ENCODE results near the gene FRMD4B. TPM values are rescaled to one million over a fixed set of nuclear protein-coding genes. Genes with fewer than 3 reads are reported as not detected.
A peak's percentile ranks its signal among the peaks of the same experiment; 100 is the strongest.

The FRMD4B gene
- total RNA-seq, 2 experiments from 2014 or later = 8.3 to 8.9 TPM

GRCh38 chr3:69389520-69390248 is 3.8 kb upstream of the FRMD4B start:
- H3K4me1 Mint-ChIP-seq = peaks cover 4% of the 10 kb centered on the region
- no peak for DNase-seq
- no peaks in the 10 kb centered on the region for H3K9me3 Mint-ChIP-seq
- no peak overlapping the region for H3K4me3 Mint-ChIP-seq
- H3K27ac Mint-ChIP-seq = no peak overlapping the region
- POLR2A ChIA-PET = no interaction called here
- peaks cover 48% of the 10 kb centered on the region for H3K27me3 Mint-ChIP-seq
- H3K36me3 Mint-ChIP-seq = no peaks in the 10 kb centered on the region
- no peak for ATAC-seq (ENCODE audit: low read depth)

DNA sequence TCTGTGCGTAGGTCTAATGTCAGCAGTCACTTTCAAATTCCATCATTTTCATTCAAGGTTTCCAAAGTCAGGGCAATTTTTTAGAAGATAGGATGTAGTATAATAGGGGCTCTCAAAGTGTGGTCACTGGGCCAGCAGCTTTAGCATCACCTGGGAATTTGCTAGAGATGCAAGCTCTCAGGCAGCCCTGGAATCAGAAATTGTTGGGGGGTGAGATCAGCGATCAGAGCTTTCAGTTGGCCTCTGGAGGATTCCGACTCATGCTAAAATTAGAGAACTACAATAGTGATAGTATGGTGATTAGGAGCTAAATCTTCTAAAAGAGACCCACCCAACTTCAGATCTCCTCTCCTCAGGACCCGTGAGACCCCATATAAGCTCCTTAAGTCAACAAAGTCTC is 2.4 kb upstream of the FRMD4B start:
- ATAC-seq (ENCODE audit: low read depth) (no peak), DNase-seq (no peak)
- Mint-ChIP-seq H3K27ac (no peak overlapping the region), H3K4me3 (no peak overlapping the region), H3K36me3 (no peaks in the 10 kb centered on the region), H3K4me1 (peaks cover 4% of the 10 kb centered on the region), H3K27me3 (peaks cover 60% of the 10 kb centered on the region), H3K9me3 (no peaks in the 10 kb centered on the region)
- POLR2A ChIA-PET = no interaction called here

DNA sequence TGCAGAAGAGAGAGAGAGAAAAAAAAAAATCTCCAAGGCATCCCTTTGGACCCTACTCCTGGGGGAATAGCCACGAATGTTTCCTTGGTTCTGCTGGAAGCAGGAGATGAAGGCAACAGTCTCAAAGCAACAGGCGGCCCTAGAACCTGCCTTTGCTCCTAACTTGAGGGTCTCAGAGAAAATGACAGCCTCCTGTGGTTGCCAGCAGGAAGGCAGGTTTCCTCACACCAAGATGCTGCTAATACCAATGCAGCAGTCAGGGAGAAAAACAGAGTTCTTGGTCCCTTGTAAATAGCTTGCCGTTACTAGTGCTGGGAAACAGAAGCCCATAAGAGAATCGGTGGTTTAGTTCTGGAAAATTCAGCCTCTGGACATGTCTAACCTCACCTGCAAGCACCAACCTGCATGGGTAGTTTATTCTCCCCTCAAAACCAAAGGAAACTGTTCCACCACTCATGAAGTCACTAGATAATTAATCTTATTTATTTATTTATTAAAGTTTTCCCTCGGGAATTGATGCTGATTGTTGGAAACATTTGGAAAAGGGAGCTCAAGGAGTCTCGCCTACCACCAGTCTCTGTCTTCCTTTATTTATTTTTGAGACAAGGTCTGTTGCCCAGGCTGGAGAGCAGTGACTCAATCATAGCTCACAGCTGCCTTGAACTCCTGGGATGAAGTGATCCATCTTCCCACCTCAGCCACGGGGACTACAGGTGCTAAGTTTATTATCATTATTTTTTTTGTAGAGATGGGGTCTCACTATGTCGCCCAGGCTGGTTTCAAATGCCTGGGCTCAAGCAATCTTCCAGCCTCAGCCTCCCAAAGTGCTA is 883 bp upstream of the FRMD4B start:
- no peak for DNase-seq
- H3K36me3 Mint-ChIP-seq = no peaks in the 10 kb centered on the region
- no peaks in the 10 kb centered on the region for H3K9me3 Mint-ChIP-seq
- ATAC-seq (ENCODE audit: low read depth) = no peak
- H3K4me3 Mint-ChIP-seq = peak overlapping the region; percentile 69
- POLR2A ChIA-PET = no interaction called here
- H3K4me1 Mint-ChIP-seq = peaks cover 4% of the 10 kb centered on the region
- H3K27me3 Mint-ChIP-seq = peaks cover 62% of the 10 kb centered on the region
- no peak overlapping the region for H3K27ac Mint-ChIP-seq

GRCh38 chr3:69385123-69385722 is 665 bp downstream of the FRMD4B start:
- peak overlapping the region; percentile 69 for H3K4me3 Mint-ChIP-seq
- no peak for ATAC-seq (ENCODE audit: low read depth)

GRCh38 chr3:69384326-69384725 is 1.6 kb downstream of the FRMD4B start:
- no peak for DNase-seq
- Mint-ChIP-seq H3K36me3 (no peaks in the 10 kb centered on the region), H3K9me3 (no peaks in the 10 kb centered on the region), H3K4me1 (peaks cover 4% of the 10 kb centered on the region), H3K27ac (no peak overlapping the region), H3K27me3 (peaks cover 78% of the 10 kb centered on the region), H3K4me3 (no peak overlapping the region)
- POLR2A ChIA-PET = no interaction called here
- no peak for ATAC-seq (ENCODE audit: low read depth)

More at GRCh38 chr3:69385123-69385722, 665 bp downstream of the FRMD4B start:
- DNase-seq = no peak
- H3K27me3 Mint-ChIP-seq = peaks cover 73% of the 10 kb centered on the region
- POLR2A ChIA-PET = no interaction called here
- no peaks in the 10 kb centered on the region for H3K9me3 Mint-ChIP-seq
- H3K4me1 Mint-ChIP-seq = peaks cover 4% of the 10 kb centered on the region
- no peaks in the 10 kb centered on the region for H3K36me3 Mint-ChIP-seq
- H3K27ac Mint-ChIP-seq = no peak overlapping the region

DNA sequence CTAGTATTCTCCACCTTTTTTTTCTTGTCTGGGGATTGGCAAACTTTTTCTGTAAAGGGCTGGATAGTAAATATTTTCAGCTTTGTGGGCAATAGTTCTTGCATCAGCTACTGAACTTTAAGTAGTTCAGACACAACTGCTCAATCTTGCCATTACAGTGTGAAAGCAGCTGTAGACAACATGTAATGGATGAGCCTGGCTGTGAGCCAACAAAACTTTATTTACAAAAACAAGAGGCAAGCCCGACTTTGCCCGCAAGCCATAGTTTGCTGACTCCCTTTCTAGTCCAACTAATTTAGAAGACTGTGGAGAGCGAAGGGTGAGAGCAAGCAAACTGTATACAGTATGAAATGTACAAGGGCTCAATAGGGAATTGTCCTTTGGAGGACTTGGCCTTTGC is 6.2 kb downstream of the FRMD4B start:
- no peak overlapping the region for H3K27ac Mint-ChIP-seq
- H3K36me3 Mint-ChIP-seq = no peaks in the 10 kb centered on the region
- H3K9me3 Mint-ChIP-seq = peaks cover 2% of the 10 kb centered on the region
- POLR2A ChIA-PET = no interaction called here
- DNase-seq (no peak), ATAC-seq (ENCODE audit: low read depth) (no peak)
- H3K4me1 Mint-ChIP-seq = no peaks in the 10 kb centered on the region
- peaks cover 51% of the 10 kb centered on the region for H3K27me3 Mint-ChIP-seq
- no peak overlapping the region for H3K4me3 Mint-ChIP-seq

- Mint-ChIP-seq H3K4me1 (no peaks in the 10 kb centered on the region), H3K27me3 (peaks cover 43% of the 10 kb centered on the region), H3K9me3 (peaks cover 4% of the 10 kb centered on the region), H3K36me3 (no peaks in the 10 kb centered on the region), H3K4me3 (no peak overlapping the region), H3K27ac (no peak overlapping the region)
- DNase-seq (no peak), ATAC-seq (ENCODE audit: low read depth) (no peak)
- POLR2A ChIA-PET = no interaction called here
Observed at GRCh38 chr3:69378112-69378802, 7.6 kb downstream of the FRMD4B start.

GRCh38 chr3:69377262-69377661 is 8.6 kb downstream of the FRMD4B start:
- peaks cover 4% of the 10 kb centered on the region for H3K9me3 Mint-ChIP-seq
- DNase-seq = no peak
- H3K4me1 Mint-ChIP-seq = no peaks in the 10 kb centered on the region
- no peak overlapping the region for H3K4me3 Mint-ChIP-seq
- H3K27ac Mint-ChIP-seq = no peak overlapping the region
- no peak for ATAC-seq (ENCODE audit: low read depth)
- POLR2A ChIA-PET = no interaction called here
- peaks cover 46% of the 10 kb centered on the region for H3K27me3 Mint-ChIP-seq
- H3K36me3 Mint-ChIP-seq = no peaks in the 10 kb centered on the region

- H3K4me3 Mint-ChIP-seq = no peak overlapping the region
- H3K4me1 Mint-ChIP-seq = no peaks in the 10 kb centered on the region
- peaks cover 42% of the 10 kb centered on the region for H3K27me3 Mint-ChIP-seq
- no peak for ATAC-seq (ENCODE audit: low read depth)
- DNase-seq = no peak
- H3K9me3 Mint-ChIP-seq = peaks cover 4% of the 10 kb centered on the region
- no peak overlapping the region for H3K27ac Mint-ChIP-seq
- POLR2A ChIA-PET = no interaction called here
- no peaks in the 10 kb centered on the region for H3K36me3 Mint-ChIP-seq
Observed at GRCh38 chr3:69376731-69377130, 9.2 kb downstream of the FRMD4B start.

GRCh38 chr3:69371816-69372215 is 14.1 kb downstream of the FRMD4B start:
- Mint-ChIP-seq H3K36me3 (no peaks in the 10 kb centered on the region), H3K9me3 (peaks cover 4% of the 10 kb centered on the region), H3K4me1 (peaks cover 24% of the 10 kb centered on the region), H3K27me3 (peaks cover 22% of the 10 kb centered on the region), H3K4me3 (no peak overlapping the region), H3K27ac (no peak overlapping the region)
- POLR2A ChIA-PET = no interaction called here
- DNase-seq (no peak), ATAC-seq (ENCODE audit: low read depth) (no peak)

- DNase-seq = no peak
- H3K27ac Mint-ChIP-seq = no peak overlapping the region
- H3K27me3 Mint-ChIP-seq = peaks cover 17% of the 10 kb centered on the region
- peaks cover 24% of the 10 kb centered on the region for H3K4me1 Mint-ChIP-seq
- no peak overlapping the region for H3K4me3 Mint-ChIP-seq
- POLR2A ChIA-PET = no interaction called here
- H3K9me3 Mint-ChIP-seq = peaks cover 3% of the 10 kb centered on the region
- no peak for ATAC-seq (ENCODE audit: low read depth)
- H3K36me3 Mint-ChIP-seq = no peaks in the 10 kb centered on the region
Observed at GRCh38 chr3:69370901-69371301, 15.0 kb downstream of the FRMD4B start.

DNA sequence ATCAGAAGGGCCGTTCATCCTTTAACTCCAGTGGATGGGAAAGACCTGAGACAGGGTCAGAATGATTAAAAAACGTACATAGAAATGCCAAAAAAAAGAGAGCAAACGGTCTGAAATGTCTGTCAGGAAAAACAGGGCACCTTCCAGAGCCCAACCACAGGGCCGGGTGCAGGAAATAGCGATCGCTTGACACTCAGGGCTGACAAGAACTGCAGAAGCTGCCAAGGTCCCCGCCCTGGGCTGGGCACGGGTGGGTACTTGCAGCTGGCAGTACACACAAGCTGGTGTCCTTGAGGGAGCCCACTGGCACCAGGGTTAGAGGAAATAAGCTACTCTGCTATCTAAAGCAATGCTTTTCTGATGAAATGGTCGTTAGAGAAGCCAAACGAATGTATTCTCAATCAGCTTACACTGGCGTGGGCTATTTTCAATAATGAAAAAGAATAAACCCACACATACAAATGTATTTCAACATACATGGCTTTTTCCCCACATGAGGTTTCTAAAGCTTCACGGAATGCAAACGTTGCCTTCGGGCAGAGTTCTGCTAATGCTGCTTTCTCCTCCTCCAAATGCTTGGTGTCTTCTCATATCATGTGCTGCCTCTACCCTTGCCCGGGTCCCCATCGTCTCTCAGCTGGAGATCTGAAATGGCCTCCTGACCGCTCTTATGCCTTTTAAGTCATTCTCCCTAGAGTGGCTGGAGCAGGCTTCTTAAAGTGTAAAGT is 15.6 kb downstream of the FRMD4B start:
- ATAC-seq (ENCODE audit: low read depth) = no peak
- Mint-ChIP-seq H3K36me3 (no peaks in the 10 kb centered on the region), H3K9me3 (peaks cover 3% of the 10 kb centered on the region), H3K27me3 (peaks cover 17% of the 10 kb centered on the region), H3K4me3 (peak overlapping the region; percentile 10), H3K27ac (no peak overlapping the region), H3K4me1 (peaks cover 24% of the 10 kb centered on the region)
- DNase-seq = no peak
- POLR2A ChIA-PET = no interaction called here

Data from activated naive CD8-positive, alpha-beta T cell treated with anti-CD3 and anti-CD28 coated beads, Interleukin-2, amount 10 ng/mL, durations not matched to agents 7 days and 5 days (primary cell).